Coronary artery (tissue), 2 donors: Measurements from ENCODE around the gene FLNC.

ENCODE experiments used
- DNase-seq: peaks from one replicate; pipeline ENCODE4 v3.0.0-alpha.2; 2017; ENCODE audit warnings: low spot score
- H3K27ac ChIP-seq, 2 donors: fragments of 200-600 bp; sonication (generic); one replicate each; pipeline ENCODE4 v1.5.1; 2016 to 2019
- H3K4me3 ChIP-seq: fragments of 200-600 bp; sonication (generic); 2 replicates; pipeline ENCODE4 v1.5.1; 2016; ENCODE audit warnings: mild to moderate bottlenecking, moderate library complexity
- CTCF ChIP-seq: fragments of 200-600 bp; sonication (generic); IDR thresholded peaks from one replicate; pipeline ENCODE4 v1.5.1; 2019; ENCODE audit warnings: antibody characterized with exemption

The FLNC gene

DNA sequence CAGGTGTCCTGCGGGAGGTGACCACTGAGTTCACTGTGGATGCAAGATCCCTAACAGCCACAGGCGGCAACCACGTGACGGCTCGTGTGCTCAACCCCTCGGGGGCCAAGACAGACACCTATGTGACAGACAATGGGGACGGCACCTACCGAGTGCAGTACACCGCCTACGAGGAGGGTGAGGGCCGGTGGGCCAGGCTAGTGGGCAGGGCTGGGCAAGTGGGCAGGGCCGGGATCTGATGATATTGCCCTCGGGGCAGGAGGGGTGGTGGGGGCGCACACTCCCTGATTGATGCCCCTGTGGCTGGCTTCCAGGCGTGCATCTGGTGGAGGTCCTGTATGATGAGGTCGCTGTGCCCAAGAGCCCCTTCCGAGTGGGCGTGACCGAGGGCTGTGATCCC is 15.8 kb downstream of the FLNC start:
- no peak for DNase-seq
- Histone ChIP-seq H3K27ac (no peak overlapping the region), H3K4me3 (no peak overlapping the region)
- no peak for TF ChIP-seq CTCF

DNA sequence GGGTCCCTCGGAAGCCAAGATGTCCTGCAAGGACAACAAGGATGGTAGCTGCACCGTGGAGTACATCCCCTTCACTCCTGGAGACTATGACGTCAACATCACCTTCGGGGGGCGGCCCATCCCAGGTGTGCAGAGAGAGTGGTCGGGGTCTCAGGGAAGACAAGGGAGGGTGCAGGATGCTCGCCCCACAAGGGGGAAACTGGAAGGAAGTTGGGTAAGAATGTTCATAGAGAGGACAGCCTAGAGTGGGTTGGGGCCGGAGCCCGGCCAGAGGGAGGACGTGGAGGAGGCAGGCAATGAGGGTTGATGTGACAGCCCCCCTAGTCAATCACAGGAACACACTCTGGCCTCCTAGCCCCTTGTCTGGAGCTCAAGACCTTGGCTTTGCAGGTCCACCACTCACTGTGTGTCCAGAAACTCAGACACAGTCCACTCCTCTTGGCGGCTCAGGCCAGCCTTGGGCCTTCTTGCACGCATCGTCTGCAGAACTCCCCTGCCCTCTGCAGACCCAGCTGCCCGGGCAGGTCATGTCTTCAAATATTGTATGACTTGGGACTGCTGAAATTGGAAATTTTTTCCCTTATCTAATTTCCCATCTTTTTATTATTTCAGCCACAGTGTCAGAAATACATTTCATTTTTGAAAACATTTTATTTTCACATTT is 16.7 kb downstream of the FLNC start:
- no peak for TF ChIP-seq CTCF
- no peak overlapping the region for H3K27ac ChIP-seq
- no peak overlapping the region for H3K4me3 ChIP-seq
- no peak for DNase-seq

DNA sequence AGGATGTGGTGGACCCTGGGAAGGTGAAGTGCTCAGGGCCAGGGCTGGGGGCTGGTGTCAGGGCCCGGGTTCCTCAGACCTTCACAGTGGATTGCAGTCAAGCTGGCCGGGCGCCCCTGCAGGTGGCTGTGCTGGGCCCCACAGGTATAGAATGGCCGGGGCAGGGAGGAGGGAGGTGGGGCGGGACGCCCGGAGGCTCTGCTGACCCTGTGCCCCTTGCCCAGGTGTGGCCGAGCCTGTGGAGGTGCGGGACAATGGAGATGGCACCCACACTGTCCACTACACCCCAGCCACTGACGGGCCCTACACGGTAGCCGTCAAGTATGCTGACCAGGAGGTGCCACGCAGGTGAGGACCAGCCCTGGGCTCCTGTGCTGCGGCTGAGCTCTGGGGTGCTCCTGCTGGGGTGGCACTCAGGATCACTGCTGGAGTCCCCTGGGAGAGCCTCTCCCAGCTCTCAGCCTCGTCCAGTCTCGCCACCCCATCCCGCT is 17.6 kb downstream of the FLNC start:
- TF ChIP-seq CTCF: no peak
- H3K4me3 ChIP-seq: no peak overlapping the region
- H3K27ac ChIP-seq: peak overlapping the region in 1 of 2 donors; percentile 7
- no peak for DNase-seq

DNA sequence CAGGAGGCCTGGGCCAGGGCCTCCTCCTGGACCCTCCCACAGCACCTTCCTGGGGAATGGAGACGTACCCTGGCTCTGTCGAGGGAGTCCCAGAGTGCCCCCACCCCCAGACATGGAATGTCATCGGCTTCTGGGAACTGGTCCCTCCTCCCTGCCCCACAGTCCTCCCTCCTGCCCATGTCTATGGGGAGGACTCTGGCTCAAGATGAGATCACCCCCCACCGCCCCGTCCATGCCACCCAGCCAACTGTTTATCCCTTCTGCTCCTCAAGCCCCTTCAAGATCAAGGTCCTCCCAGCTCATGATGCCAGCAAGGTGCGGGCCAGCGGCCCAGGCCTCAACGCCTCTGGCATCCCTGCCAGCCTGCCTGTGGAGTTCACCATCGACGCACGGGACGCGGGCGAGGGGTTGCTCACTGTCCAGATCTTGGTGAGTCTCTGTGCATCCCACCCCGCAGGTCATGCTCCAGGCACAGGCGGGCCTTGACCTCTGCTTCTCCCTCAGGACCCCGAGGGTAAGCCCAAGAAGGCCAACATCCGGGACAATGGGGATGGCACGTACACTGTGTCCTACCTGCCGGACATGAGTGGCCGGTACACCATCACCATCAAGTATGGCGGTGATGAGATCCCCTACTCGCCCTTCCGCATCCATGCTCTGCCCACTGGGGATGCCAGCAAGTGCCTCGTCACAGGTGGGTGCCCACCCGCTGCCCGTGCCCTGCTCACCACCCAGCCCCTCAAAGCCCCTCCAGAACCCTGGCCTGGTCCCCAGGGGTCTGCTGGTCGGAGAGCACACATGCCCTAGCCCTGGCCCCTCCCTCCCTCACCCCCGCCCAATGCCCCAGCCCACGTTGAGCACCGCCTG is 18.3 kb downstream of the FLNC start:
- TF ChIP-seq CTCF: no peak
- Histone ChIP-seq H3K27ac (peak overlapping the region in 1 of 2 donors; percentile 7), H3K4me3 (no peak overlapping the region)
- DNase-seq: no peak

- no peak overlapping the region for H3K27ac ChIP-seq
- DNase-seq: no peak
- H3K4me3 ChIP-seq: no peak overlapping the region
- no peak for TF ChIP-seq CTCF
Measured at GRCh38 chr7:128849156-128849515, 18.9 kb downstream of the FLNC start.

- DNase-seq: no peak
- Histone ChIP-seq H3K4me3 (no peak overlapping the region), H3K27ac (no peak overlapping the region)
- no peak for TF ChIP-seq CTCF
Measured at GRCh38 chr7:128849804-128850490, 19.7 kb downstream of the FLNC start.
